GM12874 (cell line): ENCODE results near the gene CPEB2.

Source experiments
- TF ChIP-seq, protein P1 (sequence below): IDR thresholded peaks from 2 replicates; pipeline ENCODE4 v1.5.1; 2011; ENCODE audit warnings: low read depth, mild to moderate bottlenecking, control low read depth, low read length, moderate library complexity; ENCODE audit not compliant: insufficient read depth

Gene CPEB2

DNA sequence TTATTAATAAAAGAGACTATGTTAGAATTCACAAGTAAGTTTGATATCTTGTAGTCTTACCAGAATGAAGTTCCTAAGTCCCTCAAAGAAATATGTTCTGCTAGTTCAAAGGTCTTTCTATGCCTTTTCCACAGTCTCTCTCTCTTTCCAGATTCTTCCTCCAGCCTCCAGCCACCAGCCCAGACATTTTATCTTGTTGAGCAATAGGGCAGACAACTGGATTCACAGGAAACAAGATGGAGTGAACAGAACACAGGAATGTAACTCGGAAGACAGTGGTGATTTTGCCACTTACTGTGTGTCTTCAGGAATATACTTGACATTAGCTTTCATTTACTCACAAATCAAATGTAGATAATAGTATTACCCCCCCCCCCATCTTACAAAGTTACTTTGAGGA, 17.1 kb upstream of the CPEB2 start:
- TF ChIP-seq, protein P1, sequence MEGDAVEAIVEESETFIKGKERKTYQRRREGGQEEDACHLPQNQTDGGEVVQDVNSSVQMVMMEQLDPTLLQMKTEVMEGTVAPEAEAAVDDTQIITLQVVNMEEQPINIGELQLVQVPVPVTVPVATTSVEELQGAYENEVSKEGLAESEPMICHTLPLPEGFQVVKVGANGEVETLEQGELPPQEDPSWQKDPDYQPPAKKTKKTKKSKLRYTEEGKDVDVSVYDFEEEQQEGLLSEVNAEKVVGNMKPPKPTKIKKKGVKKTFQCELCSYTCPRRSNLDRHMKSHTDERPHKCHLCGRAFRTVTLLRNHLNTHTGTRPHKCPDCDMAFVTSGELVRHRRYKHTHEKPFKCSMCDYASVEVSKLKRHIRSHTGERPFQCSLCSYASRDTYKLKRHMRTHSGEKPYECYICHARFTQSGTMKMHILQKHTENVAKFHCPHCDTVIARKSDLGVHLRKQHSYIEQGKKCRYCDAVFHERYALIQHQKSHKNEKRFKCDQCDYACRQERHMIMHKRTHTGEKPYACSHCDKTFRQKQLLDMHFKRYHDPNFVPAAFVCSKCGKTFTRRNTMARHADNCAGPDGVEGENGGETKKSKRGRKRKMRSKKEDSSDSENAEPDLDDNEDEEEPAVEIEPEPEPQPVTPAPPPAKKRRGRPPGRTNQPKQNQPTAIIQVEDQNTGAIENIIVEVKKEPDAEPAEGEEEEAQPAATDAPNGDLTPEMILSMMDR, result no peak

DNA sequence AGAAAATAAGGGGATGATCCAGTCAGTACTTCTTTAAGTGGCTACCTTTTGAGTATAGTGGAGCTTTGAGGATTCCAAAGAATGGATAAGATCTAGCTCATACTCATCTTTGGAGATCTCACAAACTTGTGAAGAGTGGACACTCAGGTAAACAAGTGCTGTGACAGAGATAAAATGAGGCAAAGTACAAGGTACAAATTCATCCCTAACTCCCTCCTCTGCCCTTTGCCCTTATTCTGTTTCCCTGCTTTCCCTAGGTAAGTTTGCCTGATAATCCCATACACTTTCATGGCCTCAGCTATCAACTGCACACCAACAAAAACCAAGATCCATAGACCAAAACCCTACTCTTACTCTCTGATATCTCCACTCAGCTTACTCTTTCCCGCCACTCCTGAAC, 16.4 kb upstream of the CPEB2 start:
- TF ChIP-seq, protein P1, result no peak

DNA sequence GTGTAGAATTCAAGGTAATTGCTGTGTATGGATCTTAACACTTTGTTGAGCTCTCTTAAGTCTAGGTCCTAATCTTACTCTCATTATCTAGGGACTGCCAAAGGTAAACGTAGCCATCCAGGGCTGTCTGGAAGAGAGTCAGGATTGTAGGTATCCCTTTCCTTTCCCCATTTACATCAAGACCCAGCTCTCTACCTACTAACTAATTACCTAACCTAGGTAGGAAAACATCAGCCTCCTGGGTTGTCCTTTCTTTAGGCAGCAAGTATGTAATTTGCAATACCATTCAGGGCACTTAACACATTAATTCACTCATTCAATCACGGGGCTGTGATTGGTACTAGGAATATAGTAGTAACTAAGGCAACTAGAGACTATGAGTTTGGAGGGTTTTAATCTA, 15.2 kb upstream of the CPEB2 start:
- TF ChIP-seq, protein P1, result no peak

DNA sequence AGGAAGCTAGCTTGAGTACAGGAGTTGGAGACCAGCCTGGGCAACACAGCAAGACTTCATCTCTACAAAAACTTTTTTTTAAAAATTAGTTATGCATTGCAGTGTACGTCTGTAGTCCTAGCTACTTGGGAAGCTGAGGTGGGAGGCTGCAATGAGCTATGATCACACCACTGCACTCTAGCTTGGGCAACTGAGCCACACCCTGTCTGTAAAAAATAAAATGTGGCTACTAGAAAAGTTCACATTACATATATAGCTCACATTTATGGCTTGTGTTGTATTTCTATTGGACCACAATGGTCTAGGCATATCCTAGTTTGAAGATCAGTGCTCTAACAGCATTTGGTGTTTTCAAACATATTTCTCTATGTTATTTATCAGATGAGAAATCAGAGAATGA, 11.8 kb upstream of the CPEB2 start:
- TF ChIP-seq, protein P1, result no peak

DNA sequence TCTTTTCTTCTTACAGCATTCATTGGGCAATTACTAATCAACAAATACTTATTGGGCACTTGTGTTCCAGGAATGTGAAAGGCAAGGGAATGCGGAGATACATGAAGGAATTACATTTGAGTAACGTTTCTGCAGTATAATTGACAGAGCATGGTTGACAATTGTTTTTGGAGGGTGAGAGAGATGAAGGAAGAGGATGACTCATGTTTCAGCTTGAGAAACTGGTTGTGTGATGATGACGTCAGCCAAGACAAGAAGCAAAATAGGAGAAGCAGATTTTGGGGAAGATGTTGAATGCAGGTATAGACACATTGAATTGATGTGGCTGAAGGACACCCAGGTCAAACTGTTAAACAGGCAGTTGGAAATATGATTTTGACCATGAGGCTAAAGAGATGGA, 8.0 kb upstream of the CPEB2 start:
- TF ChIP-seq, protein P1, result no peak

DNA sequence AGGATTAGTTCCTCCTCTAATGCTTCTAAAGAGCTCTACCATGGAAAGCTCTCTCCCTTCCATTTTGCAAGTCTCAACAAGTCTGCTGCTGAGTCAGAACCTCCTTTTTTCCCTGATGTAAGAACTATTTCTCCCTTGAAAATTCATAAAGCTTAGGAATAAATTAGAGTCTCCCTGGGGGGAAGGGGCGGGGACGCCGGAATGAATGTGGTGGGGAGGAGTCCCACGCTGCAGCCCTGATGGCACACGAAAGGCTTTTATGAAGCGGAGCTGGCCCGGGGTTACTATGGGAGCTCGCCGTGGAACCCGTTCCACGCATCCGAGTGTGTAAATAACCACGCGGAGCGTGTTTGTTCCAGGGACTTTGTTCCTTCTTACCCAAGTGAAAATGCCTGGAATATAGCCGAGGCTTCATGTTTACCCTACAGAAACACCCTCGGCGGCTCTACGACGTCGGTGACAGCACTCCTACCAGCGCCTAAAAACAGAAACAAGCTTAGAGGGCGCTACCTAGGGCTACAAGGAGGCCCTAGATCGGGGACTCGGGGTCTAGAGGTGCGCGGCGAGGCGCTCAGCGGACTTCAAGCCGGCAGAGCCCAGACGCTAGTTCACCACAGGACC, 923 bp upstream of the CPEB2 start:
- TF ChIP-seq, protein P1, result 0 out of 2 replicates have a peak, but pooled peaks have one; percentile 12

DNA sequence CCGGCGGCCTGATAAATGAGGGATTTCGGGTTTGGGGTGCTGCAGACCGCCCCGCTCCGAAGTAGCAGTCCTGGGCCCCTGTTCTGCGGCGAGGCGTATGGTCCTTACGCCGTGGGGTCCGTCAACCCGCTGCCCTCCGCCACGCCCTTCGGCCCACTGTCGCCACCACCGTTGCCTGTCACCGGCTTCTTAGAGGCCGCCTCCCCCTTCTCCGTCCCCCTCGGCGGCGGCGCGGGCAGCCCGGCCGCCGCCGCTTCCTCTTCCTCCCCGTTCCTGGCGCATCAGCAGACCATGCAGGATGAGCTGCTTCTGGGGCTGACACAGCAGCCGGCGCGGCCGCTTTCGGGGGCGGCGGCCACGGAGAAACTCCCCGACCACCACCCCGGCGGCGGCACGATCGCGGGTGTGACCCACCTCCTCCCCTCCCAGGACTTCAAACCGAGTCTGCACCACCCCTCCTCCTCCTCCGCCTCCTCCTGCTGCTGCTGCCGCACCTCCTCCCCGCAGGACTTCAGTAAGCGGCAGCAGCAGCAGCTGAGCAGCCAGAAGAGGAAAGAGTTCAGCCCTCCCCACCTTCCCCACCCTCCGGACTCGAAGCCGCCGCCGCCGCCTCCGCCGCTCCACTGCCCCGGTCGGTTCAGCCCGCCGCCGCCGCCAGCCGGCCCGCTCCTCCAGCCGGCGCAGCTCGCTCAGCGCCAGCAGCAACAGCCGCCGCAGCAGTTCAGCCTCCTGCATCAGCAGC, 549 bp downstream of the CPEB2 start:
- TF ChIP-seq, protein P1, result no peak
